Caco-2 (cell line): ENCODE results near the gene SLC25A52. TPM values are rescaled to one million over a fixed set of nuclear protein-coding genes. Genes with fewer than 3 reads are reported as not detected.

ENCODE experiments used
- BruUV-seq: library from RNA; stranded (reverse); fragments of 400-500 nt; replicated peaks from 2 replicates; lab custom pipeline; 2021; lab: Mats Ljungman, UMichigan
- CTCF ChIA-PET: fragments of 300-600 bp; sonication (Branson Sonifier 250); formaldehyde crosslinking; loops from one replicate; lab custom pipeline; 2022; ENCODE audit warnings: antibody characterized with exemption; lab: Charles Lee
- POLR2A ChIA-PET: fragments of 300-600 bp; sonication (Branson Sonifier 250); formaldehyde crosslinking; loops from one replicate; lab custom pipeline; 2022; ENCODE audit warnings: antibody characterized with exemption; lab: Charles Lee
- DNase-seq, 2 experiments: peaks; one replicate each; pipeline versions ENCODE4 v3.0.0 to v3.0.0-alpha.2; 2020 to 2022
- H3K27me3 ChIP-seq: replicated peaks from 2 replicates; pipeline ENCODE4 v1.6.0; 2011; ENCODE audit warnings: low read length; ENCODE audit not compliant: control insufficient read depth, insufficient read depth
- H3K36me3 ChIP-seq: 2 replicates; pipeline ENCODE4 v1.5.1; 2011; ENCODE audit warnings: low read length; ENCODE audit not compliant: control insufficient read depth, insufficient read depth
- H3K4me1 ChIP-seq: fragments of 250-450 bp; sonication (Bioruptor Pico); 2 replicates; pipeline ENCODE4 v1.5.1; 2020; ENCODE audit warnings: mild to moderate bottlenecking
- H3K4me3 ChIP-seq: 2 replicates; pipeline ENCODE4 v1.5.1; 2011; ENCODE audit warnings: low read depth, mild to moderate bottlenecking, control low read depth, low read length
- H3K9me3 ChIP-seq: fragments of 250-450 bp; sonication (Bioruptor Pico); 2 replicates; pipeline ENCODE4 v1.5.1; 2020; ENCODE audit warnings: mild to moderate bottlenecking, moderate library complexity
- H3K27ac Mint-ChIP-seq: one replicate; pipeline ENCODE4 v1.8.0; 2022; ENCODE audit warnings: mixed read lengths; ENCODE audit not compliant: unreplicated experiment
- H3K27me3 Mint-ChIP-seq: one replicate; pipeline ENCODE4 v1.8.0; 2022; ENCODE audit warnings: mixed read lengths; ENCODE audit not compliant: insufficient read depth, unreplicated experiment
- H3K36me3 Mint-ChIP-seq: one replicate; pipeline ENCODE4 v1.8.0; 2022; ENCODE audit warnings: mild to moderate bottlenecking, mixed read lengths; ENCODE audit not compliant: insufficient read depth, unreplicated experiment
- H3K4me1 Mint-ChIP-seq: one replicate; pipeline ENCODE4 v1.8.0; 2022; ENCODE audit warnings: low read depth, mixed read lengths; ENCODE audit not compliant: unreplicated experiment
- H3K4me3 Mint-ChIP-seq: one replicate; pipeline ENCODE4 v1.8.0; 2022; ENCODE audit warnings: mild to moderate bottlenecking, moderate library complexity, mixed read lengths; ENCODE audit not compliant: unreplicated experiment
- H3K9me3 Mint-ChIP-seq: one replicate; pipeline ENCODE4 v1.8.0; 2022; ENCODE audit warnings: mixed read lengths; ENCODE audit not compliant: unreplicated experiment
- intact Hi-C: fragments of 100-400 bp; cut with micrococcal nuclease; formaldehyde crosslinking; loops from one replicate; pipeline ENCODE4 v1.10.0; 2022; ENCODE audit not compliant: unreplicated experiment
- total RNA-seq: library from RNA; stranded (reverse); gene quantifications from 2 replicates; pipeline ENCODE4 v1.2.3, GENCODE V29; 2022
- TF ChIP-seq, protein P1 (sequence below), 2 experiments: fragments of 200-600 bp in 1 of 2; IDR thresholded peaks; 1 replicate in 1 of 2; 2 replicates in 1 of 2; pipeline versions ENCODE4 v1.5.1 to v1.8.0; 2011 to 2022; ENCODE audit warnings: antibody characterized with exemption in 1 of 2, control low read depth in 1 of 2, inconsistent platforms in 1 of 2, low read depth in 1 of 2, low read length in 1 of 2, mild to moderate bottlenecking in 1 of 2, moderate library complexity in 1 of 2; ENCODE audit not compliant: insufficient read depth in 1 of 2, severe bottlenecking in 1 of 2, unreplicated experiment in 1 of 2

The SLC25A52 gene
- total RNA-seq, 1 experiment from 2014 or later = not detected

DNA sequence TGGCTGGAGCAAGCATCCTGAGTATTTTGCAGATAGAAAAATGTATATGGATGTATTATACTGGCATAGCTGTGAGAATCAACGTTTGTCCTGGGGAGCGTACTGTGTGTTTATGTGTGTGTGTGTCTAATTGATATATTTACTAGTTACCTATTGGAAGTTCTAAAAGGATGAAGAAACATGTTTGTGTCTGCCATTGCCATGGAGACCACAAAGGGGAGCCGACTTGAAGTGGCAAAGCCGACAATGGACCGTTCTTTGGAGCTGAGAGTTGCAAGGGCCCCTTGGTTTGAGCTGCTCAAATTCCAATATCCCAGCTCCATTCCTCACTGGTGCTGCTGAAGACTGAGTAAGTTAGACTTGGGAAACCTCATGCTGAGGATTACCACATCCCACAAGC is 14.3 kb upstream of the SLC25A52 start:
- Histone ChIP-seq H3K4me3 (no peak overlapping the region), H3K9me3 (no peaks in the 10 kb centered on the region), H3K4me1 (no peaks in the 10 kb centered on the region), H3K36me3 (no peaks in the 10 kb centered on the region), H3K27me3 (no peaks in the 10 kb centered on the region)
- POLR2A ChIA-PET = no interaction called here
- no TSS peak for BruUV-seq
- TF ChIP-seq, protein P1, sequence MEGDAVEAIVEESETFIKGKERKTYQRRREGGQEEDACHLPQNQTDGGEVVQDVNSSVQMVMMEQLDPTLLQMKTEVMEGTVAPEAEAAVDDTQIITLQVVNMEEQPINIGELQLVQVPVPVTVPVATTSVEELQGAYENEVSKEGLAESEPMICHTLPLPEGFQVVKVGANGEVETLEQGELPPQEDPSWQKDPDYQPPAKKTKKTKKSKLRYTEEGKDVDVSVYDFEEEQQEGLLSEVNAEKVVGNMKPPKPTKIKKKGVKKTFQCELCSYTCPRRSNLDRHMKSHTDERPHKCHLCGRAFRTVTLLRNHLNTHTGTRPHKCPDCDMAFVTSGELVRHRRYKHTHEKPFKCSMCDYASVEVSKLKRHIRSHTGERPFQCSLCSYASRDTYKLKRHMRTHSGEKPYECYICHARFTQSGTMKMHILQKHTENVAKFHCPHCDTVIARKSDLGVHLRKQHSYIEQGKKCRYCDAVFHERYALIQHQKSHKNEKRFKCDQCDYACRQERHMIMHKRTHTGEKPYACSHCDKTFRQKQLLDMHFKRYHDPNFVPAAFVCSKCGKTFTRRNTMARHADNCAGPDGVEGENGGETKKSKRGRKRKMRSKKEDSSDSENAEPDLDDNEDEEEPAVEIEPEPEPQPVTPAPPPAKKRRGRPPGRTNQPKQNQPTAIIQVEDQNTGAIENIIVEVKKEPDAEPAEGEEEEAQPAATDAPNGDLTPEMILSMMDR (IDR thresholded peaks at IDR 0.05; ENCODE audit: insufficient read depth in 1 of 2, low read depth in 1 of 2, low read length in 1 of 2, severe bottlenecking in 1 of 2, unreplicated experiment in 1 of 2) = no peak
- Mint-ChIP-seq H3K36me3 (no peaks in the 10 kb centered on the region), H3K9me3 (peaks cover 11% of the 10 kb centered on the region), H3K27ac (no peak overlapping the region), H3K4me1 (no peaks in the 10 kb centered on the region), H3K27me3 (no peaks in the 10 kb centered on the region), H3K4me3 (no peak overlapping the region)
- no peak for DNase-seq
- CTCF ChIA-PET = no interaction called here
- intact Hi-C loops = no loop called here

- TF ChIP-seq, protein P1 (IDR thresholded peaks at IDR 0.05; ENCODE audit: insufficient read depth in 1 of 2, low read depth in 1 of 2, low read length in 1 of 2, severe bottlenecking in 1 of 2, unreplicated experiment in 1 of 2) = no peak
- no TSS peak for BruUV-seq
- H3K27me3 Mint-ChIP-seq = no peaks in the 10 kb centered on the region
- Histone ChIP-seq H3K9me3 (no peaks in the 10 kb centered on the region), H3K4me1 (no peaks in the 10 kb centered on the region), H3K4me3 (no peak overlapping the region), H3K27me3 (no peaks in the 10 kb centered on the region), H3K36me3 (no peaks in the 10 kb centered on the region)
- H3K4me3 Mint-ChIP-seq = no peak overlapping the region
- no peaks in the 10 kb centered on the region for H3K36me3 Mint-ChIP-seq
- no peak overlapping the region for H3K27ac Mint-ChIP-seq
- intact Hi-C loops = no loop called here
- POLR2A ChIA-PET = no interaction called here
- H3K9me3 Mint-ChIP-seq = peaks cover 8% of the 10 kb centered on the region
- DNase-seq = no peak
- CTCF ChIA-PET = no interaction called here
- H3K4me1 Mint-ChIP-seq = no peaks in the 10 kb centered on the region
These were observed 13.8 kb upstream of the SLC25A52 start for GRCh38 chr18:31774477-31774785.

DNA sequence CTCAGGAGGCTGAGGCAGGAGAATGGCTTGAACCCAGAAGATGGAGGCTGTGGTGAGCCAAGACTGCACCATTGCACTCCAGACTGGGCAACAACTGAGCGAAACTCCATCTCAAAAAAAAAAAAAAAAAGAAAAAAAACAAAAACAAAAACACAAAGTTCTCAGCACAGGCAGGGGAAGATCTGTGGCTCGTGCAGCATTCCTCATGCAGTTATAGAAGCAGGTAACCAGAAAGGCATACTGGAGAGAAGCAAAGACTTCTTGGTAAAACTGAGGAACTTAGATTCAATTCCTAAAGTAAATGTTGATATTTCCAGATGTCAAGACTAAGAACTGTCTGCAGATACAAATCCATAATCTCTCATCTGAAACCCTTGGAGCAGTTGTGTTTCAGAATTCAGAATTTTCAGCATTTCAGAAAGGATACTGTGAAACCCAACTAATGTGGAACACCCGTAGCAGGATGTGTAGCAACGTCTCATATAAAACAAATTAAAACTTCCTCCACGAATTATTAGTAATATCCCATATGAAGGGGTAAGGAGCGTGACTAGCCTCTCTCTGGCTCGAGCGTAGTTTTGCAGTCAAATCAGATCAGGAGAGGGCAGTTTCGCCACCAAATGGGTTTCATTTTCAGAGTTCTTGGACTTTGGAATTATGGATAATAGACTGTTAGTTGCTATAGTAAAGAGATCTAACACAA is 13.2 kb upstream of the SLC25A52 start:
- no peaks in the 10 kb centered on the region for H3K36me3 Mint-ChIP-seq
- ChIA-PET POLR2A (no interaction called here), CTCF (interaction anchor here (0.7 kb wide), 1 partner anchor 463 kb away, joined by 3 read pairs; no protein-coding TSS in a partner anchor)
- H3K27me3 ChIP-seq = no peaks in the 10 kb centered on the region
- H3K27me3 Mint-ChIP-seq = no peaks in the 10 kb centered on the region
- TF ChIP-seq, protein P1 (IDR thresholded peaks at IDR 0.05; ENCODE audit: insufficient read depth in 1 of 2, low read depth in 1 of 2, low read length in 1 of 2, severe bottlenecking in 1 of 2, unreplicated experiment in 1 of 2) = no peak
- DNase-seq = no peak
- no peak overlapping the region for H3K4me3 ChIP-seq
- no peak overlapping the region for H3K27ac Mint-ChIP-seq
- no peaks in the 10 kb centered on the region for H3K36me3 ChIP-seq
- no peaks in the 10 kb centered on the region for H3K9me3 ChIP-seq
- H3K4me1 ChIP-seq = no peaks in the 10 kb centered on the region
- intact Hi-C loops = no loop called here
- no peak overlapping the region for H3K4me3 Mint-ChIP-seq
- peaks cover 3% of the 10 kb centered on the region for H3K9me3 Mint-ChIP-seq
- BruUV-seq = no TSS peak
- H3K4me1 Mint-ChIP-seq = no peaks in the 10 kb centered on the region
